Liver (tissue), 9 donors: ENCODE results near the gene OR10P1. TPM values are rescaled to one million over a fixed set of nuclear protein-coding genes. Genes with fewer than 3 reads are reported as not detected.
A peak's percentile ranks its signal among the peaks of the same experiment; 100 is the strongest.
"Not testable (repeated sequence)": the region's sequence is repeated elsewhere in the genome, so short reads cannot be mapped to it uniquely, and the experiment has no call there.

Experiments
- DNase-seq: peaks from one replicate; pipeline ENCODE4 v3.0.0-alpha.2; 2017; ENCODE audit warnings: low spot score
- H3K27ac ChIP-seq, 2 donors: one replicate each; pipeline ENCODE4 v1.7.0; 2013; ENCODE audit warnings: inconsistent platforms in 2 of 2, low read length in 2 of 2, control low read depth in 1 of 2, low read depth in 1 of 2, mild to moderate bottlenecking in 1 of 2
- H3K27me3 ChIP-seq, 4 donors: one replicate each; pipeline versions ENCODE4 v1.6.1 to v1.7.0; 2013; ENCODE audit warnings: low read length in 3 of 4, inconsistent platforms in 1 of 4, mild to moderate bottlenecking in 1 of 4, moderate library complexity in 1 of 4; ENCODE audit not compliant: control insufficient read depth in 4 of 4, insufficient read depth in 4 of 4
- H3K36me3 ChIP-seq, 4 donors: one replicate each; pipeline versions ENCODE4 v1.6.1 to v1.7.0; 2013; ENCODE audit warnings: low read length in 3 of 4, mild to moderate bottlenecking in 3 of 4, low read depth in 1 of 4, moderate library complexity in 1 of 4; ENCODE audit not compliant: control insufficient read depth in 4 of 4, insufficient read depth in 3 of 4
- H3K4me1 ChIP-seq, 4 donors: one replicate each; pipeline versions ENCODE4 v1.6.1 to v1.7.0; 2013; ENCODE audit warnings: low read length in 3 of 4, mild to moderate bottlenecking in 3 of 4, moderate library complexity in 1 of 4; ENCODE audit not compliant: control insufficient read depth in 4 of 4, insufficient read depth in 4 of 4
- H3K4me3 ChIP-seq, 3 donors: one replicate each; pipeline versions ENCODE4 v1.6.1 to v1.7.0; 2013; ENCODE audit warnings: low read length in 3 of 3, control low read depth in 1 of 3, low read depth in 1 of 3, mild to moderate bottlenecking in 1 of 3
- H3K9ac ChIP-seq, 2 donors: one replicate each; pipeline ENCODE4 v1.7.0; 2013; ENCODE audit warnings: low read length in 2 of 2, mild to moderate bottlenecking in 2 of 2, moderate library complexity in 2 of 2, control low read depth in 1 of 2, low read depth in 1 of 2
- H3K9me3 ChIP-seq, 4 donors: one replicate each; pipeline versions ENCODE4 v1.6.1 to v1.7.0; 2013; ENCODE audit warnings: low read length in 3 of 4; ENCODE audit not compliant: control insufficient read depth in 4 of 4
- EGR1 ChIP-seq, 2 donors: IDR thresholded peaks; 2 replicates each; pipeline ENCODE4 v1.6.1; 2016 to 2018; ENCODE audit warnings: antibody characterized with exemption in 2 of 2, low read depth in 2 of 2
- FOXA1 ChIP-seq: IDR thresholded peaks from 2 replicates; pipeline ENCODE4 v1.6.1; 2016; ENCODE audit warnings: antibody characterized with exemption
- HNF4A ChIP-seq, 2 donors: conservative IDR thresholded peaks; 2 replicates each; pipeline ENCODE4 v1.6.1; 2016; ENCODE audit warnings: antibody characterized with exemption in 2 of 2, mild to moderate bottlenecking in 2 of 2
- HNF4G ChIP-seq: IDR thresholded peaks from 2 replicates; pipeline ENCODE4 v1.6.1; 2016; ENCODE audit warnings: antibody characterized with exemption
- NR2F2 ChIP-seq: IDR thresholded peaks from 2 replicates; pipeline ENCODE4 v1.6.1; 2016; ENCODE audit warnings: antibody characterized with exemption
- RAD21 ChIP-seq, 2 donors: IDR thresholded peaks; 2 replicates each; pipeline ENCODE4 v1.6.1; 2016; ENCODE audit warnings: antibody characterized with exemption in 2 of 2, mild to moderate bottlenecking in 2 of 2
- RXRA ChIP-seq, 2 donors: IDR thresholded peaks; 2 replicates each; pipeline ENCODE4 v1.6.1; 2017 to 2018; ENCODE audit warnings: antibody characterized with exemption in 2 of 2, mild to moderate bottlenecking in 1 of 2
- SP1 ChIP-seq: IDR thresholded peaks from 2 replicates; pipeline ENCODE4 v1.6.1; 2018; ENCODE audit warnings: antibody characterized with exemption, mild to moderate bottlenecking
- YY1 ChIP-seq: IDR thresholded peaks from 2 replicates; pipeline ENCODE4 v1.6.1; 2016; ENCODE audit warnings: antibody characterized with exemption, mild to moderate bottlenecking
- WGBS: extraction: QIAGEN DNeasy Blood & Tissue Kit; methylation state at CpG from one replicate; pipeline ENCODE4 v1.1.7; 2013; 5-methylcytosine and 5-hydroxymethylcytosine counted together
- polyA plus RNA-seq, 2 donors: library from polyadenylated mRNA; stranded (reverse) in 1 of 2; unstranded in 1 of 2; fragments of 200-250 nt in 1 of 2; fragments of >200 nt in 1 of 2; fragmentation: Nextera tagmentation in 1 of 2; extraction: Ambion mirVana in 1 of 2; gene quantifications; one replicate each; pipeline versions ENCODE4 v1.2.1 to v1.2.3, GENCODE V29; 2013 to 2015
- total RNA-seq, 2 donors: library from RNA; depleted of rRNA; stranded (reverse); fragments of >200 nt; gene quantifications; one replicate each; pipeline ENCODE4 v1.2.3, GENCODE V29; 2014
- TF ChIP-seq, protein P1 (sequence below): IDR thresholded peaks from 2 replicates; pipeline ENCODE4 v1.6.1; 2016; ENCODE audit warnings: antibody characterized with exemption
- TF ChIP-seq, protein P2 (sequence below): IDR thresholded peaks from 2 replicates; pipeline ENCODE4 v1.6.1; 2016; ENCODE audit warnings: antibody characterized with exemption, mild to moderate bottlenecking
- TF ChIP-seq, protein P3 (sequence below): IDR thresholded peaks from 2 replicates; pipeline ENCODE4 v1.6.1; 2016; ENCODE audit warnings: antibody characterized with exemption
- donor health status: healthy.
- donor health status: healthy.
- donor health status: healthy.
- donor health status: healthy.
- donor health status: healthy.

OR10P1 gene
- total and polyA plus RNA-seq, 4 donors = not detected

DNA sequence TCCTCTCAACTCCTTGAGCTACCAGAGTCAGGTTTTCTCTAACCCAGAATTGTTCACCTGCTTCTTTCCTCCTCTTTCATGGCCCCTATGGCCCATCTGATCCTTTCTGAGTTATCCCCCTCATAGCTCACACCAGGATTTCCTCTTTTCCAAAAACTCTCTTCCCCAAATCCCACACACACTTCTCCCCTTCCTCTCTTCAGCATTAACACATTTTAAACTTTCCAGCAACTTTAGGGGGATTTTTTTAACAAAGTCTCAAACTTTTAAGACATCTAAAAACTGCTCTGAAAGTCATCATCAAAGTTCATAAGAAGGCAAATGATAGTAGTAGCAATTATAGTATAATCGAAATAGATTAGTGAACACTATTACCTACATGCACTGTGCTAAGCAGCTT lies 7.9 kb downstream of the OR10P1 start:
- H3K9ac ChIP-seq = no peak overlapping the region
- no peak for TF ChIP-seq YY1
- TF ChIP-seq, protein P1, sequence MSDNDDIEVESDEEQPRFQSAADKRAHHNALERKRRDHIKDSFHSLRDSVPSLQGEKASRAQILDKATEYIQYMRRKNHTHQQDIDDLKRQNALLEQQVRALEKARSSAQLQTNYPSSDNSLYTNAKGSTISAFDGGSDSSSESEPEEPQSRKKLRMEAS = no peak
- no peak for TF ChIP-seq RAD21 (IDR thresholded peaks at IDR 0.05)
- TF ChIP-seq HNF4G = no peak
- TF ChIP-seq RXRA (IDR thresholded peaks at IDR 0.05) = no peak
- no peak for TF ChIP-seq SP1
- no peaks in the 10 kb centered on the region for H3K36me3 ChIP-seq
- H3K4me3 ChIP-seq = no peak overlapping the region
- H3K4me1 ChIP-seq = peaks cover 0 to 6% (median 2%) of the 10 kb centered on the region in 4 donors
- H3K27ac ChIP-seq = no peak overlapping the region
- 94% methylated on average over 1 of the region's 1 CpG for WGBS
- DNase-seq = no peak
- no peaks in the 10 kb centered on the region for H3K27me3 ChIP-seq
- H3K9me3 ChIP-seq = no peaks in the 10 kb centered on the region

DNA sequence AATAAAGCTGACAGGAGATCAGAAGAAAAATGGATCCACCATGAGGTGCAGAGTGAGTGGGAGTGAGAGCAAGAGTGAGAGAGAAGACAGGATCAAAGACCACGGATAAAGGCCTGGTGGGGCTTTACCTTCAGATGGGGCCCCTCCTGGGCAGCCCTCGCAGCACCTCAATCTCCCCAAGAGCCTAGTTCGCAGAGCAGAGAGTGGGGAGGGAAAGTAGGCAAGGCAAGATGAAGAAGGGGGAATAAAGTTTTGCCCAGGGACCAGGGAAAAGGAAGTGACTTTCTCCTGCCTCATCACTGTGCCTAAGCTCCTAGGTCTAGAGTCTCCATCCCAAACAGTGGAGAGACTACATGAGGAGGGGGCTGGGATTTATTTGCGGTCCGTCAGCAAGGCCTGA lies 10.3 kb downstream of the OR10P1 start:
- Histone ChIP-seq H3K27ac (peak overlapping the region in 1 of 2 donors; percentile 0), H3K9ac (no peak overlapping the region), H3K4me1 (peaks cover 0 to 6% (median 2%) of the 10 kb centered on the region in 4 donors), H3K36me3 (no peaks in the 10 kb centered on the region), H3K4me3 (no peak overlapping the region), H3K9me3 (no peaks in the 10 kb centered on the region), H3K27me3 (no peaks in the 10 kb centered on the region)
- DNase-seq = no peak
- 95% methylated on average over 5 of the region's 5 CpGs for WGBS
- TF ChIP-seq YY1 (no peak), NR2F2 (no peak), HNF4A (conservative IDR thresholded peaks at IDR 0.05) (no peak), FOXA1 (no peak), EGR1 (IDR thresholded peaks at IDR 0.05; ENCODE audit: low read depth in 2 of 2) (no peak), HNF4G (no peak)
- TF ChIP-seq, protein P2, sequence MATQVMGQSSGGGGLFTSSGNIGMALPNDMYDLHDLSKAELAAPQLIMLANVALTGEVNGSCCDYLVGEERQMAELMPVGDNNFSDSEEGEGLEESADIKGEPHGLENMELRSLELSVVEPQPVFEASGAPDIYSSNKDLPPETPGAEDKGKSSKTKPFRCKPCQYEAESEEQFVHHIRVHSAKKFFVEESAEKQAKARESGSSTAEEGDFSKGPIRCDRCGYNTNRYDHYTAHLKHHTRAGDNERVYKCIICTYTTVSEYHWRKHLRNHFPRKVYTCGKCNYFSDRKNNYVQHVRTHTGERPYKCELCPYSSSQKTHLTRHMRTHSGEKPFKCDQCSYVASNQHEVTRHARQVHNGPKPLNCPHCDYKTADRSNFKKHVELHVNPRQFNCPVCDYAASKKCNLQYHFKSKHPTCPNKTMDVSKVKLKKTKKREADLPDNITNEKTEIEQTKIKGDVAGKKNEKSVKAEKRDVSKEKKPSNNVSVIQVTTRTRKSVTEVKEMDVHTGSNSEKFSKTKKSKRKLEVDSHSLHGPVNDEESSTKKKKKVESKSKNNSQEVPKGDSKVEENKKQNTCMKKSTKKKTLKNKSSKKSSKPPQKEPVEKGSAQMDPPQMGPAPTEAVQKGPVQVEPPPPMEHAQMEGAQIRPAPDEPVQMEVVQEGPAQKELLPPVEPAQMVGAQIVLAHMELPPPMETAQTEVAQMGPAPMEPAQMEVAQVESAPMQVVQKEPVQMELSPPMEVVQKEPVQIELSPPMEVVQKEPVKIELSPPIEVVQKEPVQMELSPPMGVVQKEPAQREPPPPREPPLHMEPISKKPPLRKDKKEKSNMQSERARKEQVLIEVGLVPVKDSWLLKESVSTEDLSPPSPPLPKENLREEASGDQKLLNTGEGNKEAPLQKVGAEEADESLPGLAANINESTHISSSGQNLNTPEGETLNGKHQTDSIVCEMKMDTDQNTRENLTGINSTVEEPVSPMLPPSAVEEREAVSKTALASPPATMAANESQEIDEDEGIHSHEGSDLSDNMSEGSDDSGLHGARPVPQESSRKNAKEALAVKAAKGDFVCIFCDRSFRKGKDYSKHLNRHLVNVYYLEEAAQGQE = no peak
- TF ChIP-seq, protein P3, sequence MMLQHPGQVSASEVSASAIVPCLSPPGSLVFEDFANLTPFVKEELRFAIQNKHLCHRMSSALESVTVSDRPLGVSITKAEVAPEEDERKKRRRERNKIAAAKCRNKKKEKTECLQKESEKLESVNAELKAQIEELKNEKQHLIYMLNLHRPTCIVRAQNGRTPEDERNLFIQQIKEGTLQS = no peak

DNA sequence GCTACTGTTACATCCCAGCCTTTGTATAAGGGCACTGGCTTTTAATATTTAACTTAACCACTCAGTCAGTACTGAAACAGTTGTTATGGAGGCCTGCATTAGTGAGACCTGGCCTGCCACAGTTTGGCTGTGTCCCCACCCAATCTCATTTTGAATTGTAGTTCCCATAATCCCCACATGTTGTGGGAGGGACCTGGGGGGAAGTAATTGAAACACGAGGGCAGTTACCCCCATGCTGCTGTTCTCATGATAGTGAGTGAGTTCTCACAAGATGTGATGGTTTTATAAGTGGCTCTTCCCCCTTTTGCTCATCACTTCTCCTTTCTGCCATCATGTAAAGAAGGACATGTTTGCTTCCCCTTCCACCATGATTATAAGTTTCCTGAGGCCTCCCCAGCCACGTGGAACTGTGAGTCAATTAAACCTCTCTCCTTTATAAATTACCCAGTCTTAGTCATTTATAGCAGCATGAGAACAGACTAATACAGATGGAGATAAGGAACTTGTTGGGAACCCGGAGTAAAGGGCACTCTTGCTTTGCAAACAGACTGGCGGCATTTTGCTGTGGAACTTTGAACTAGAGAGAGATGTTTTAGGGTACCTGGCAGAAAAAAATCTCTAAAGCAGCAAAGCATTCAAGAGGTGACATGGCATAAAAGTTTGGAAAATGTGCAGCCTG lies 14.1 kb downstream of the OR10P1 start:
- 44% methylated on average over 4 of the region's 4 CpGs for WGBS
- H3K9me3 ChIP-seq, H3K9ac ChIP-seq, H3K36me3 ChIP-seq, H3K27me3 ChIP-seq, H3K4me3 ChIP-seq, H3K4me1 ChIP-seq, H3K27ac ChIP-seq, DNase-seq: not testable (repeated sequence)
